ENCODE measurements around the gene HOXB9.

The HOXB9 gene

GRCh38 chr17:48642843-48643696 lies 16.9 kb upstream of the HOXB9 start:
- TF ChIP-seq CTCF (IDR thresholded peaks at IDR 0.05; ENCODE audit: low read depth, low read length) = no peak
- no peak overlapping the region for H3K4me3 ChIP-seq (ENCODE audit: low read depth, low read length)

- TF ChIP-seq CTCF (IDR thresholded peaks at IDR 0.05; ENCODE audit: low read depth, low read length) = no peak
- no peak overlapping the region for H3K4me3 ChIP-seq (ENCODE audit: low read depth, low read length)
These were observed 16.1 kb upstream of the HOXB9 start for GRCh38 chr17:48642059-48642842.

- TF ChIP-seq CTCF (IDR thresholded peaks at IDR 0.05; ENCODE audit: low read depth, low read length) = no peak
- H3K4me3 ChIP-seq (ENCODE audit: low read depth, low read length) = no peak overlapping the region
These were observed 15.4 kb upstream of the HOXB9 start for GRCh38 chr17:48641541-48642058.

- no peak overlapping the region for H3K4me3 ChIP-seq (ENCODE audit: low read depth, low read length)
- no peak for TF ChIP-seq CTCF (IDR thresholded peaks at IDR 0.05; ENCODE audit: low read depth, low read length)
These were observed 14.7 kb upstream of the HOXB9 start for GRCh38 chr17:48640858-48641180.

GRCh38 chr17:48639982-48640857 lies 14.1 kb upstream of the HOXB9 start:
- H3K4me3 ChIP-seq (ENCODE audit: low read depth, low read length) = no peak overlapping the region
- TF ChIP-seq CTCF (IDR thresholded peaks at IDR 0.05; ENCODE audit: low read depth, low read length) = no peak

- no peak overlapping the region for H3K4me3 ChIP-seq (ENCODE audit: low read depth, low read length)
- no peak for TF ChIP-seq CTCF (IDR thresholded peaks at IDR 0.05; ENCODE audit: low read depth, low read length)
These were observed 13.0 kb upstream of the HOXB9 start for GRCh38 chr17:48639136-48639535.
